Measurements from ENCODE around the gene NINJ1.

DNA sequence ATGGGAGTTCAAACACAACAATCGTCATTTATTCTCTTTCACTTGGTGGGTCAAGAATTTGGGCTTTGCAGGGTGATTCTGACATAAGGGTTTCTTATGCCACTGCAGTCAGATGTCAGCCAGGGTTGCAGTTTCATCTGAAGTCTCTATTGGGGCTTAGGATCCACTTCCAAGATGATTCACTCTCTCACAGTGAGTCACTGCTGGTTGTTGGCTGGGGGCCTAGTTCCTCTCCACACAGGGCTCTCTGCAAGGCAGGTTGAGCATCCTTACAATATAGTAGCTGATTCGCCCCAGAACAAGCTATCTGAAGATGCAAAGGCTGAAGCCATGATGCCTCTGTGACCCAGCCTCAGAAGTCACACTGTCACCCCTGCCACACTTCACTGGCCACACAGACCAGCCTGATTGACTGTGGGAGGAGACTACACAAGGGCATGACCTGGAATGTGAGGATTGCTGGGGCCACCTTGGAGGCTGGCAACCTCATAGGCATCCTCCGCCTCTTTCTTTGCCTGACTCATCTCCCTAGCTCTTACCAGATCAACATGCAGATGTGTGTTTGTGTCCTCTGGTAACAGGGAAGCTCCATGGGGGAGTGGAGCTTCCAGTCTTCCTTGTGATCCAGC lies 42.5 kb downstream of the NINJ1 start:
- TF ChIP-seq, protein P1, sequence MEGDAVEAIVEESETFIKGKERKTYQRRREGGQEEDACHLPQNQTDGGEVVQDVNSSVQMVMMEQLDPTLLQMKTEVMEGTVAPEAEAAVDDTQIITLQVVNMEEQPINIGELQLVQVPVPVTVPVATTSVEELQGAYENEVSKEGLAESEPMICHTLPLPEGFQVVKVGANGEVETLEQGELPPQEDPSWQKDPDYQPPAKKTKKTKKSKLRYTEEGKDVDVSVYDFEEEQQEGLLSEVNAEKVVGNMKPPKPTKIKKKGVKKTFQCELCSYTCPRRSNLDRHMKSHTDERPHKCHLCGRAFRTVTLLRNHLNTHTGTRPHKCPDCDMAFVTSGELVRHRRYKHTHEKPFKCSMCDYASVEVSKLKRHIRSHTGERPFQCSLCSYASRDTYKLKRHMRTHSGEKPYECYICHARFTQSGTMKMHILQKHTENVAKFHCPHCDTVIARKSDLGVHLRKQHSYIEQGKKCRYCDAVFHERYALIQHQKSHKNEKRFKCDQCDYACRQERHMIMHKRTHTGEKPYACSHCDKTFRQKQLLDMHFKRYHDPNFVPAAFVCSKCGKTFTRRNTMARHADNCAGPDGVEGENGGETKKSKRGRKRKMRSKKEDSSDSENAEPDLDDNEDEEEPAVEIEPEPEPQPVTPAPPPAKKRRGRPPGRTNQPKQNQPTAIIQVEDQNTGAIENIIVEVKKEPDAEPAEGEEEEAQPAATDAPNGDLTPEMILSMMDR (IDR thresholded peaks at IDR 0.05): no peak
- TF ChIP-seq POLR2A (IDR thresholded peaks at IDR 0.05): no peak
